B cell (primary cell): ENCODE results near the gene MED27. TPM values are rescaled to one million over a fixed set of nuclear protein-coding genes. Genes with fewer than 3 reads are reported as not detected.

Source experiments
- ATAC-seq: fragments of 200-7000 bp; cut with Tn5 transposase; one replicate; pipeline ENCODE4 v1.10.0; 2021; ENCODE audit warnings: low read depth, mild to moderate bottlenecking, moderate number of reproducible peaks, moderate library complexity
- CTCF ChIA-PET: fragments of 350-600 bp; sonication (Branson Sonifier 250); formaldehyde crosslinking; loops from one replicate; lab custom pipeline; 2021; ENCODE audit warnings: antibody characterized with exemption, inconsistent platforms; lab: Charles Lee
- POLR2A ChIA-PET: fragments of 350-600 bp; sonication (Branson Sonifier 250); formaldehyde crosslinking; loops from one replicate; lab custom pipeline; 2021; ENCODE audit warnings: antibody characterized with exemption; lab: Charles Lee
- DNase-seq: peaks from one replicate; pipeline ENCODE4 v3.0.0; 2013
- H2AFZ ChIP-seq: 2 replicates; pipeline ENCODE4 v1.6.1; 2012; ENCODE audit warnings: mild to moderate bottlenecking, low read depth, low read length; ENCODE audit not compliant: insufficient read depth, poor library complexity, severe bottlenecking
- H3K27ac ChIP-seq, 2 donors: 1 replicate in 1 of 2; 2 replicates in 1 of 2; pipeline ENCODE4 v1.5.1; 2012 to 2013; ENCODE audit warnings: low read length in 2 of 2, mild to moderate bottlenecking in 2 of 2, moderate library complexity in 1 of 2
- H3K27me3 ChIP-seq, 4 experiments: fragments of 200-600 bp in 1 of 4; sonication (generic) in 1 of 4; replicated peaks in 1 of 4; 1 replicate in 2 of 4; 2 replicates in 2 of 4; pipeline versions ENCODE4 v1.6.1 to v1.7.0; 2013 to 2016; ENCODE audit warnings: low read length in 3 of 4, mild to moderate bottlenecking in 2 of 4, mixed read lengths in 1 of 4, moderate library complexity in 1 of 4; ENCODE audit not compliant: insufficient read depth in 4 of 4, control insufficient read depth in 3 of 4; ENCODE audit errors: control extremely low read depth in 1 of 4
- H3K36me3 ChIP-seq, 2 experiments: replicated peaks in 1 of 2; 1 replicate in 1 of 2; 2 replicates in 1 of 2; pipeline versions ENCODE4 v1.6.1 to v1.7.1; 2013; ENCODE audit warnings: low read length in 1 of 2; ENCODE audit not compliant: insufficient read depth in 2 of 2, control insufficient read depth in 1 of 2; ENCODE audit errors: control extremely low read depth in 1 of 2, extremely low read depth in 1 of 2
- H3K4me1 ChIP-seq, 2 donors: fragments of 200-600 bp in 1 of 2; sonication (generic) in 1 of 2; 1 replicate in 1 of 2; 2 replicates in 1 of 2; pipeline versions ENCODE4 v1.5.1 to v1.6.1; 2013 to 2017; ENCODE audit warnings: low read length in 2 of 2; ENCODE audit not compliant: control insufficient read depth in 2 of 2, insufficient read depth in 2 of 2
- H3K4me2 ChIP-seq: replicated peaks from 2 replicates; pipeline ENCODE3; 2012; ENCODE audit warnings: mild to moderate bottlenecking, low read depth, low read length; ENCODE audit not compliant: poor library complexity, severe bottlenecking
- H3K4me3 ChIP-seq, 5 experiments: fragments of 200-600 bp in 1 of 5; sonication (generic) in 1 of 5; 1 replicate in 3 of 5; 2 replicates in 2 of 5; pipeline versions ENCODE4 v1.5.1 to v1.7.0; 2011 to 2016; ENCODE audit warnings: low read length in 4 of 5, mild to moderate bottlenecking in 4 of 5, low read depth in 2 of 5, control low read depth in 1 of 5, moderate library complexity in 1 of 5; ENCODE audit not compliant: insufficient read depth in 1 of 5; ENCODE audit errors: control extremely low read depth in 1 of 5, extremely low read depth in 1 of 5
- H3K79me2 ChIP-seq: fragments of 200-600 bp; sonication (generic); one replicate; pipeline ENCODE4 v1.6.0; 2016; ENCODE audit warnings: low read length; ENCODE audit not compliant: control insufficient read depth, insufficient read depth
- H3K9ac ChIP-seq: fragments of 200-600 bp; sonication (generic); 2 replicates; pipeline ENCODE4 v1.6.1; 2017; ENCODE audit warnings: mild to moderate bottlenecking, low read length, moderate library complexity
- H3K9me3 ChIP-seq, 3 donors: one replicate each; pipeline versions ENCODE4 v1.6.1 to v1.7.1; 2013; ENCODE audit warnings: low read length in 2 of 3; ENCODE audit not compliant: control insufficient read depth in 2 of 3, insufficient read depth in 1 of 3; ENCODE audit errors: control extremely low read depth in 1 of 3
- H4K20me1 ChIP-seq: 2 replicates; pipeline ENCODE4 v1.6.0; 2012; ENCODE audit warnings: mild to moderate bottlenecking, low read length; ENCODE audit not compliant: insufficient read depth, control insufficient read depth, poor library complexity, severe bottlenecking
- H3K27ac Mint-ChIP-seq: one replicate; pipeline ENCODE4 v1.8.0; 2021; ENCODE audit warnings: mixed read lengths
- H3K27me3 Mint-ChIP-seq: one replicate; pipeline ENCODE4 v1.8.0; 2021; ENCODE audit warnings: mixed read lengths
- H3K4me1 Mint-ChIP-seq: one replicate; pipeline ENCODE4 v1.8.0; 2021; ENCODE audit warnings: mixed read lengths
- H3K4me3 Mint-ChIP-seq: one replicate; pipeline ENCODE4 v1.8.0; 2021; ENCODE audit warnings: mixed read lengths
- H3K9me3 Mint-ChIP-seq: one replicate; pipeline ENCODE4 v1.8.0; 2022; ENCODE audit warnings: mixed read lengths; ENCODE audit not compliant: insufficient read depth
- EZH2 ChIP-seq: IDR thresholded peaks from 2 replicates; pipeline ENCODE4 v1.6.1; 2012; ENCODE audit warnings: borderline replicate concordance, low read depth, mild to moderate bottlenecking, moderate library complexity, low read length; ENCODE audit not compliant: insufficient read depth, poor library complexity, severe bottlenecking
- WGBS: methylation state at CpG from one replicate; pipeline ENCODE4 v1.1.5; 2013; ENCODE audit warnings: missing lambda C conversion rate; ENCODE audit not compliant: insufficient coverage; 5-methylcytosine and 5-hydroxymethylcytosine counted together
- intact Hi-C: fragments of 100-400 bp; cut with micrococcal nuclease; formaldehyde crosslinking; loops from one replicate; pipeline ENCODE4 v1.10.0; 2022
- polyA plus RNA-seq: library from polyadenylated mRNA; depleted of rRNA; stranded (reverse); fragments of >200 nt; gene quantifications from 2 replicates; pipeline ENCODE4 v1.2.3, GENCODE V29; 2012
- total RNA-seq, 2 donors: library from RNA; stranded (reverse); fragments of 120-200 nt in 1 of 2; gene quantifications; 1 replicate in 1 of 2; 2 replicates in 1 of 2; pipeline versions ENCODE4 v1.2.3 to v1.2.4, GENCODE V29; 2013 to 2022
- TF ChIP-seq, protein P1 (sequence below): fragments of 200-600 bp; IDR thresholded peaks from one replicate; pipeline ENCODE4 v1.8.0; 2022; ENCODE audit warnings: antibody characterized with exemption, mild to moderate bottlenecking

Gene MED27
- total and polyA plus RNA-seq, 2 donors (not counting 1 experiment from before 2014, with no cell fraction given): 17.4 to 17.7 TPM

DNA sequence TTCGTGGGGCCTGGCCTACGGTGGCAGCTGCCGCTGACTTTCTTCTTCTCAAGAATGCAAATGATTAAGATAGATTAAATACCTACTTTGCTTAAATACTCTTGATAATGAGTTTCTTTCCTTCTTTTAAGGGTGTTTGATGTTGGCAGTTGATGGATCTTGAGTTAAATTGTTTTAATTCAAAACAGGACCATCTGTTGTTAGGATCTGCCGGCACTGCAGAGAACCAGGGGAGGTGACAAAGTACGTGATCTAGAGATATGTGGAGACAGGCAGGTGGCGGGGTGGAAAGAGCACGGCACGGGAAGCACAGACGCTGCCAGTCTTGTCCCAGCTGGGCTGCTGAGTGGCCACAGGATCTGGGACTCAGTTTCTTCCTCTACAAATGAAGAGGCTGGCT is 37.9 kb downstream of the MED27 start:
- Histone ChIP-seq H2AFZ (no peak overlapping the region), H3K9me3 (no peaks in the 10 kb centered on the region), H3K79me2 (peaks cover 61% of the 10 kb centered on the region), H4K20me1 (peaks cover 42% of the 10 kb centered on the region), H3K36me3 (peaks cover 0 to 6% of the 10 kb centered on the region in 2 experiments), H3K27me3 (no peaks in the 10 kb centered on the region), H3K4me3 (no peak overlapping the region), H3K4me1 (no peaks in the 10 kb centered on the region), H3K9ac (no peak overlapping the region), H3K27ac (no peak overlapping the region), H3K4me2 (no peak overlapping the region)
- Mint-ChIP-seq H3K27ac (no peak overlapping the region), H3K4me3 (no peak overlapping the region), H3K27me3 (no peaks in the 10 kb centered on the region), H3K9me3 (no peaks in the 10 kb centered on the region), H3K4me1 (peaks cover 6% of the 10 kb centered on the region)
- ChIA-PET POLR2A (no interaction called here), CTCF (no interaction called here)
- ATAC-seq (no peak), DNase-seq (no peak)
- TF ChIP-seq, protein P1, sequence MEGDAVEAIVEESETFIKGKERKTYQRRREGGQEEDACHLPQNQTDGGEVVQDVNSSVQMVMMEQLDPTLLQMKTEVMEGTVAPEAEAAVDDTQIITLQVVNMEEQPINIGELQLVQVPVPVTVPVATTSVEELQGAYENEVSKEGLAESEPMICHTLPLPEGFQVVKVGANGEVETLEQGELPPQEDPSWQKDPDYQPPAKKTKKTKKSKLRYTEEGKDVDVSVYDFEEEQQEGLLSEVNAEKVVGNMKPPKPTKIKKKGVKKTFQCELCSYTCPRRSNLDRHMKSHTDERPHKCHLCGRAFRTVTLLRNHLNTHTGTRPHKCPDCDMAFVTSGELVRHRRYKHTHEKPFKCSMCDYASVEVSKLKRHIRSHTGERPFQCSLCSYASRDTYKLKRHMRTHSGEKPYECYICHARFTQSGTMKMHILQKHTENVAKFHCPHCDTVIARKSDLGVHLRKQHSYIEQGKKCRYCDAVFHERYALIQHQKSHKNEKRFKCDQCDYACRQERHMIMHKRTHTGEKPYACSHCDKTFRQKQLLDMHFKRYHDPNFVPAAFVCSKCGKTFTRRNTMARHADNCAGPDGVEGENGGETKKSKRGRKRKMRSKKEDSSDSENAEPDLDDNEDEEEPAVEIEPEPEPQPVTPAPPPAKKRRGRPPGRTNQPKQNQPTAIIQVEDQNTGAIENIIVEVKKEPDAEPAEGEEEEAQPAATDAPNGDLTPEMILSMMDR: no peak
- TF ChIP-seq EZH2: no peak
- intact Hi-C loops: no loop called here
- WGBS: 98% methylated on average over 6 of the region's 9 CpGs

DNA sequence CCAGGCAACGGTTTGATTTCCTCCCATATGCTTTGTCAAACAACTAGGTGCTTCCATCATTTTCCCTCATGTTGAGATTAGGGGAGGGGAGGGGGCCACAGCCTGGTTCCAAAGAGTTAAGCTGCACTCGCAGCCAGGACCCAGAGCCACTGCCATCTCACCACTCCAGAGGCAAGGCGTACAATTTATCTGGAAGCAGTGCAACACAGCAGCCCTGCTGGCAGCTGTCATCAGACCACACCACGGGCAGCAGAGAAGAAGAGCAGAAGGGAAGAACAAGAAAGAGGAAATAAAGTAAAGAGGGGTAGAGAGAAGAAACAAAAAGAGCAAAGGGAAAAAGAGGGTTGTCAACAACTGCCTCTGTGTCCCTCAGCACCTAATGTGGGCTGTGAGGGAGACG is 38.9 kb downstream of the MED27 start:
- Histone ChIP-seq H3K4me3 (no peak overlapping the region), H3K27me3 (no peaks in the 10 kb centered on the region), H3K27ac (no peak overlapping the region), H3K36me3 (peaks cover 0 to 6% of the 10 kb centered on the region in 2 experiments), H3K79me2 (peaks cover 64% of the 10 kb centered on the region), H2AFZ (no peak overlapping the region), H3K9me3 (no peaks in the 10 kb centered on the region), H3K4me1 (peaks cover 0 to under 1% of the 10 kb centered on the region in 2 donors), H4K20me1 (peaks cover 44% of the 10 kb centered on the region), H3K9ac (no peak overlapping the region), H3K4me2 (no peak overlapping the region)
- POLR2A ChIA-PET: no interaction called here
- Mint-ChIP-seq H3K4me1 (peaks cover 16% of the 10 kb centered on the region), H3K4me3 (no peak overlapping the region), H3K27me3 (no peaks in the 10 kb centered on the region), H3K27ac (no peak overlapping the region), H3K9me3 (no peaks in the 10 kb centered on the region)
- intact Hi-C loops: no loop called here
- TF ChIP-seq EZH2: no peak
- TF ChIP-seq, protein P1: no peak
- 64% methylated on average over 2 of the region's 5 CpGs for WGBS
- DNase-seq (no peak), ATAC-seq (no peak)
- CTCF ChIA-PET: no interaction called here
